Psoas muscle (tissue), 8 donors: ENCODE data around the gene TRAPPC12. TPM values are rescaled to one million over a fixed set of nuclear protein-coding genes. Genes with fewer than 3 reads are reported as not detected.
A peak's percentile ranks its signal among the peaks of the same experiment; 100 is the strongest.

Experiments used
- ATAC-seq, 4 donors: fragments of 200-7000 bp; cut with Tn5 transposase; one replicate each; pipeline ENCODE4 v1.9.1; 2020; ENCODE audit warnings: moderate library complexity in 3 of 4, mild to moderate bottlenecking in 2 of 4
- DNase-seq, 2 donors: peaks; one replicate each; pipeline ENCODE4 v3.0.0-alpha.2; 2020
- H3K27ac ChIP-seq: fragments of 200-600 bp; one replicate; pipeline ENCODE4 v1.8.0; 2022
- H3K27me3 ChIP-seq, 3 donors: fragments of 200-600 bp in 1 of 3; one replicate each; pipeline versions ENCODE4 v1.6.1 to v1.8.0; 2013 to 2022; ENCODE audit warnings: low read length in 2 of 3, mild to moderate bottlenecking in 2 of 3, moderate library complexity in 1 of 3; ENCODE audit not compliant: insufficient read depth in 3 of 3
- H3K36me3 ChIP-seq, 2 donors: fragments of 200-600 bp in 1 of 2; one replicate each; pipeline versions ENCODE4 v1.6.1 to v1.8.0; 2013 to 2022; ENCODE audit warnings: low read depth in 1 of 2, mild to moderate bottlenecking in 1 of 2, moderate library complexity in 1 of 2; ENCODE audit not compliant: insufficient read depth in 1 of 2
- H3K4me1 ChIP-seq: fragments of 200-600 bp; one replicate; pipeline ENCODE4 v1.8.0; 2022
- H3K4me3 ChIP-seq: fragments of 200-600 bp; one replicate; pipeline ENCODE4 v1.8.0; 2022; ENCODE audit warnings: mild to moderate bottlenecking
- H3K9me3 ChIP-seq: fragments of 200-600 bp; one replicate; pipeline ENCODE4 v1.8.0; 2022
- CTCF ChIP-seq: fragments of 200-600 bp; IDR thresholded peaks from one replicate; pipeline ENCODE4 v1.8.0; 2022; ENCODE audit warnings: antibody characterized with exemption
- WGBS, 3 donors: extraction: QIAGEN DNeasy Blood & Tissue Kit; methylation state at CpG; one replicate each; pipeline versions ENCODE4 v1.1.6 to v1.1.7; 2013; 5-methylcytosine and 5-hydroxymethylcytosine counted together
- intact Hi-C, 2 donors: fragments of 100-400 bp; cut with DNase I; formaldehyde crosslinking; loops; one replicate each; pipeline versions ENCODE4 v1.11.0 to v1.14.2; 2022
- polyA plus RNA-seq, 3 donors: library from polyadenylated mRNA; stranded (reverse); fragments of 200-250 nt; gene quantifications; one replicate each; pipeline ENCODE4 v1.2.3, GENCODE V29; 2013
- total RNA-seq, 4 donors: library from RNA; stranded (reverse); fragmentation: NEBNext Ultra II Directional in 2 of 4; extraction: Animal tissue kit (Norgen Biotek cat#: 25700) in 2 of 4; gene quantifications; one replicate each; pipeline versions ENCODE4 v1.2.1 to v1.2.4, GENCODE V29; 2021 to 2023
- donor health status: healthy with polysubstance abuse.
- donor health status: DM: no; HTN: no; CAD: no; lungs with moderate emphysema.
- donor health status: Bipolar disorder and iron deficiency.
- donor health status: healthy.
- donor health status: DM: yes; HTN: yes; CAD: no.
- donor health status: DM: no; HTN: no; CAD: no.
- donor health status: DM: no; HTN: no; CAD: no.
- donor health status: DM: yes; HTN: yes; CAD: no.

TRAPPC12 gene
- total and polyA plus RNA-seq, 7 donors, result 28.7 to 90.3 (median 56.7) TPM

GRCh38 chr2:3463186-3463835 lies 83.8 kb downstream of the TRAPPC12 start:
- intact Hi-C loops, result no loop called here
- Histone ChIP-seq H3K9me3 (no peaks in the 10 kb centered on the region), H3K4me1 (peaks cover 42% of the 10 kb centered on the region), H3K27me3 (no peaks in the 10 kb centered on the region), H3K36me3 (peaks cover 3 to 52% of the 10 kb centered on the region in 2 donors), H3K4me3 (no peak overlapping the region), H3K27ac (no peak overlapping the region)
- WGBS, 3 donors, result 84 to 86% (median 85%) methylated on average over 25 of the region's 25 CpGs
- ATAC-seq, result no peak
- TF ChIP-seq CTCF, result no peak
- DNase-seq, result peak in 1 of 2 donors; percentile 43

- no peak overlapping the region for H3K4me3 ChIP-seq
- DNase-seq (peak in 1 of 2 donors; percentile 28), ATAC-seq (no peak)
- H3K36me3 ChIP-seq, result peaks cover 3 to 56% of the 10 kb centered on the region in 2 donors
- H3K4me1 ChIP-seq, result peaks cover 47% of the 10 kb centered on the region
- no peaks in the 10 kb centered on the region for H3K27me3 ChIP-seq
- H3K27ac ChIP-seq, result no peak overlapping the region
- no peak for TF ChIP-seq CTCF
- intact Hi-C loops, result no loop called here
- WGBS, 3 donors, result 91 to 92% (median 92%) methylated on average over 13 of the region's 13 CpGs
- H3K9me3 ChIP-seq, result no peaks in the 10 kb centered on the region
These were observed 84.5 kb downstream of the TRAPPC12 start for GRCh38 chr2:3463944-3464343.

GRCh38 chr2:3464401-3465005 lies 85.0 kb downstream of the TRAPPC12 start:
- ATAC-seq (no peak), DNase-seq (peak in 1 of 2 donors; percentile 42)
- Histone ChIP-seq H3K4me3 (no peak overlapping the region), H3K4me1 (peaks cover 47% of the 10 kb centered on the region), H3K27me3 (no peaks in the 10 kb centered on the region), H3K36me3 (peaks cover 3 to 61% of the 10 kb centered on the region in 2 donors), H3K9me3 (no peaks in the 10 kb centered on the region), H3K27ac (no peak overlapping the region)
- no peak for TF ChIP-seq CTCF
- intact Hi-C loops, result no loop called here
- 87 to 93% (median 90%) methylated on average over 21 of the region's 21 CpGs for WGBS, 3 donors

- H3K4me1 ChIP-seq, result peaks cover 48% of the 10 kb centered on the region
- H3K27me3 ChIP-seq, result no peaks in the 10 kb centered on the region
- peaks cover 3 to 61% of the 10 kb centered on the region in 2 donors for H3K36me3 ChIP-seq
- no peak for TF ChIP-seq CTCF
- peak overlapping the region; percentile 56 for H3K27ac ChIP-seq
- intact Hi-C loops, result no loop called here
- H3K4me3 ChIP-seq, result no peak overlapping the region
- DNase-seq, result peak in 1 of 2 donors; percentile 48
- H3K9me3 ChIP-seq, result no peaks in the 10 kb centered on the region
- WGBS, 3 donors, result 81 to 91% (median 91%) methylated on average over 28 of the region's 28 CpGs
- no peak for ATAC-seq
These were observed 85.8 kb downstream of the TRAPPC12 start for GRCh38 chr2:3465328-3465727.
